HG03108 (cell line): ENCODE measurements around the gene AK5.

Experiments
- ATAC-seq: cut with Tn5 transposase; IDR thresholded peaks from one replicate; pipeline ENCODE4 v1.9.1; 2021; ENCODE audit warnings: moderate library complexity; ENCODE audit not compliant: unreplicated experiment

Gene AK5

GRCh38 chr1:77538956-77539518 lies 257.2 kb downstream of the AK5 start:
- peak; percentile 68 for ATAC-seq

- no peak for ATAC-seq
Measured at GRCh38 chr1:77539519-77540142, 257.8 kb downstream of the AK5 start.

GRCh38 chr1:77540501-77541161 lies 258.8 kb downstream of the AK5 start:
- peak; percentile 34 for ATAC-seq

GRCh38 chr1:77541162-77541545 lies 259.3 kb downstream of the AK5 start:
- ATAC-seq: peak; percentile 34

- ATAC-seq: no peak
Measured at GRCh38 chr1:77542813-77543420, 261.1 kb downstream of the AK5 start.

GRCh38 chr1:77543822-77544448 lies 262.1 kb downstream of the AK5 start:
- no peak for ATAC-seq

GRCh38 chr1:77544845-77545244 lies 263.0 kb downstream of the AK5 start:
- no peak for ATAC-seq

- ATAC-seq: no peak
Measured at GRCh38 chr1:77545970-77546369, 264.2 kb downstream of the AK5 start.

GRCh38 chr1:77546890-77547289 lies 265.1 kb downstream of the AK5 start:
- ATAC-seq: no peak

GRCh38 chr1:77548285-77548684 lies 266.5 kb downstream of the AK5 start:
- no peak for ATAC-seq

- no peak for ATAC-seq
Measured at GRCh38 chr1:77550135-77550534, 268.3 kb downstream of the AK5 start.

- no peak for ATAC-seq
Measured at GRCh38 chr1:77552626-77553025, 270.8 kb downstream of the AK5 start.

GRCh38 chr1:77553568-77554291 lies 271.9 kb downstream of the AK5 start:
- ATAC-seq: no peak

- no peak for ATAC-seq
Measured at GRCh38 chr1:77556045-77556444, 274.2 kb downstream of the AK5 start.

GRCh38 chr1:77557053-77557452 lies 275.2 kb downstream of the AK5 start:
- ATAC-seq: no peak

GRCh38 chr1:77558591-77559164 lies 276.9 kb downstream of the AK5 start:
- ATAC-seq: no peak

- ATAC-seq: no peak
Measured at GRCh38 chr1:77560741-77561140, 278.9 kb downstream of the AK5 start.

GRCh38 chr1:77562596-77563150 lies 280.9 kb downstream of the AK5 start:
- no peak for ATAC-seq

- ATAC-seq: no peak
Measured at GRCh38 chr1:77565321-77565720, 283.5 kb downstream of the AK5 start.

- no peak for ATAC-seq
Measured at GRCh38 chr1:77571642-77572041, 289.8 kb downstream of the AK5 start.
